HCT116 (cell line): ENCODE data around the gene EIF3I. TPM values are rescaled to one million over a fixed set of nuclear protein-coding genes. Genes with fewer than 3 reads are reported as not detected.

Experiments
- ATAC-seq: fragments of 200-7000 bp; cut with Tn5 transposase; 2 replicates; pipeline ENCODE4 v1.9.1; 2020; ENCODE audit warnings: mild to moderate bottlenecking, moderate library complexity
- BruUV-seq: library from RNA; stranded (reverse); fragments of 400-500 nt; replicated peaks from 2 replicates; lab custom pipeline; 2021; lab: Mats Ljungman, UMichigan
- CTCF ChIA-PET: fragments of 300-600 bp; sonication (Branson Sonifier 250); formaldehyde crosslinking; loops from one replicate; lab custom pipeline; 2021; ENCODE audit warnings: antibody characterized with exemption; lab: Charles Lee
- POLR2A ChIA-PET: fragments of 300-600, 350-600 bp; sonication (Branson Sonifier 250); formaldehyde crosslinking; loops from one replicate; lab custom pipeline; 2021; ENCODE audit warnings: antibody characterized with exemption; lab: Charles Lee
- RAD21 ChIA-PET, 2 experiments: fragments of 300-600 bp; sonication (Branson Sonifier 250); formaldehyde crosslinking; loops; one replicate each; lab custom pipeline; 2023; ENCODE audit warnings: low total read pairs in 2 of 2; ENCODE audit not compliant: uncharacterized antibody in 2 of 2, unreplicated experiment in 2 of 2, low non-redundant PET in 1 of 2; lab: Charles Lee
- DNase-seq: peaks from one replicate; pipeline ENCODE4 v3.0.0-alpha.2; 2010; ENCODE audit warnings: low read depth, low spot score
- H2AFZ ChIP-seq: fragments of 200-600 bp; shearing (Covaris generic), sonication (generic); 2 replicates; pipeline ENCODE4 v1.6.1; 2017; ENCODE audit warnings: low read depth, mixed run types, mixed read lengths, antibody characterized with exemption, low read length; ENCODE audit not compliant: poor library complexity, severe bottlenecking
- H3K27ac ChIP-seq: 2 replicates; pipeline ENCODE4 v1.5.1; 2012; ENCODE audit warnings: low read depth, low read length
- H3K27me3 ChIP-seq: fragments of 200-600 bp; sonication (generic); 2 replicates; pipeline ENCODE4 v1.6.1; 2016; ENCODE audit warnings: mixed run types, low read length, mixed read lengths; ENCODE audit not compliant: insufficient read depth
- H3K36me3 ChIP-seq, 2 experiments: fragments of 200-500 bp in 1 of 2; fragments of 200-600 bp in 1 of 2; sonication (Bioruptor generic) in 1 of 2; sonication (generic) in 1 of 2; 2 replicates each; pipeline versions ENCODE4 v1.5.1 to v1.6.1; 2014 to 2016; ENCODE audit warnings: low read length in 2 of 2, inconsistent platforms in 1 of 2, mixed read lengths in 1 of 2, mixed run types in 1 of 2; ENCODE audit not compliant: insufficient read depth in 2 of 2, control insufficient read depth in 1 of 2
- H3K4me1 ChIP-seq, 2 experiments: fragments of 200-600 bp in 1 of 2; sonication (generic) in 1 of 2; 2 replicates each; pipeline versions ENCODE4 v1.5.1 to v1.6.1; 2012 to 2017; ENCODE audit warnings: low read length in 2 of 2, inconsistent platforms in 1 of 2, mild to moderate bottlenecking in 1 of 2, mixed read lengths in 1 of 2, mixed run types in 1 of 2, moderate library complexity in 1 of 2; ENCODE audit not compliant: insufficient read depth in 2 of 2, control insufficient read depth in 1 of 2
- H3K4me2 ChIP-seq: fragments of 200-600 bp; sonication (generic); 2 replicates; pipeline ENCODE4 v1.6.1; 2017; ENCODE audit warnings: mixed run types, low read length, mixed read lengths
- H3K4me3 ChIP-seq, 2 experiments: fragments of 200-600 bp in 1 of 2; sonication (generic) in 1 of 2; replicated peaks in 1 of 2; 2 replicates each; pipeline ENCODE4 v1.5.1; 2011 to 2016; ENCODE audit warnings: low read length in 2 of 2, control low read depth in 1 of 2, low read depth in 1 of 2, mild to moderate bottlenecking in 1 of 2, mixed read lengths in 1 of 2, mixed run types in 1 of 2
- H3K79me2 ChIP-seq: fragments of 200-600 bp; sonication (generic); 2 replicates; pipeline ENCODE4 v1.6.1; 2017; ENCODE audit warnings: mild to moderate bottlenecking, mixed run types, low read length, moderate library complexity, mixed read lengths; ENCODE audit not compliant: insufficient read depth
- H3K9ac ChIP-seq: fragments of 200-600 bp; sonication (generic); 2 replicates; pipeline ENCODE4 v1.6.1; 2016; ENCODE audit warnings: low read length, mixed read lengths
- H3K9me2 ChIP-seq: fragments of 200-600 bp; sonication (generic), shearing (Covaris generic); 2 replicates; pipeline ENCODE4 v1.6.1; 2017; ENCODE audit warnings: mixed run types, mild to moderate bottlenecking, moderate library complexity; ENCODE audit not compliant: insufficient read depth
- H3K9me3 ChIP-seq, 2 experiments: fragments of 200-500 bp in 1 of 2; fragments of 200-600 bp in 1 of 2; sonication (Bioruptor generic) in 1 of 2; sonication (generic) in 1 of 2; 2 replicates each; pipeline ENCODE4 v1.6.1; 2014 to 2017; ENCODE audit warnings: low read length in 2 of 2, mixed read lengths in 2 of 2, inconsistent platforms in 1 of 2, low read depth in 1 of 2, mild to moderate bottlenecking in 1 of 2, mixed run types in 1 of 2, moderate library complexity in 1 of 2; ENCODE audit not compliant: control insufficient read depth in 1 of 2, insufficient read depth in 1 of 2
- H4K20me1 ChIP-seq: fragments of 200-600 bp; sonication (generic), shearing (Covaris generic); 2 replicates; pipeline ENCODE4 v1.6.1; 2017; ENCODE audit warnings: mixed run types, mild to moderate bottlenecking, moderate library complexity; ENCODE audit not compliant: insufficient read depth
- CBX3 ChIP-seq: IDR thresholded peaks from 2 replicates; pipeline ENCODE4 v1.6.1; 2012; ENCODE audit warnings: low read depth
- ELF1 ChIP-seq: IDR thresholded peaks from 2 replicates; pipeline ENCODE4 v1.6.1; 2012; ENCODE audit warnings: low read depth, borderline replicate concordance
- REST ChIP-seq: IDR thresholded peaks from 2 replicates; pipeline ENCODE4 v1.6.1; 2012; ENCODE audit warnings: low read depth
- intact Hi-C: fragments of 100-400 bp; cut with micrococcal nuclease; formaldehyde crosslinking; loops from 2 replicates; pipeline ENCODE4 v1.10.0; 2022
- total RNA-seq: library from RNA; stranded (reverse); gene quantifications from one replicate; pipeline ENCODE4 v1.2.1, GENCODE V29; 2021; ENCODE audit not compliant: unreplicated experiment

EIF3I gene
- total RNA-seq, 1 experiment from 2014 or later = 323 TPM

GRCh38 chr1:32242341-32242851 lies 20.2 kb downstream of the EIF3I start:
- BruUV-seq = no TSS peak
- Histone ChIP-seq H4K20me1 (no peaks in the 10 kb centered on the region), H3K9ac (no peak overlapping the region), H3K27ac (peak overlapping the region; percentile 24; the same call in 1 of the 2 replicates), H3K79me2 (no peaks in the 10 kb centered on the region), H3K36me3 (no peaks in the 10 kb centered on the region), H2AFZ (no peak overlapping the region), H3K9me2 (no peaks in the 10 kb centered on the region), H3K4me2 (peak overlapping the region; percentile 57), H3K4me3 (no peak overlapping the region), H3K9me3 (no peaks in the 10 kb centered on the region), H3K4me1 (peaks cover 20 to 34% of the 10 kb centered on the region in 2 experiments), H3K27me3 (no peaks in the 10 kb centered on the region)
- POLR2A ChIA-PET = interaction anchor here (0.6 to 0.7 kb wide), 2 partner anchors 24 to 94 kb away, joined by 3 read pairs; no protein-coding TSS in a partner anchor
- RAD21 ChIA-PET = interaction anchor here in 1 of 2 experiments (0.7 to 1.7 kb wide), 2 partner anchors 94 to 279 kb away, joined by 3 to 4 read pairs; partner anchors contain the start of gene MARCKSL1
- ATAC-seq (no peak), DNase-seq (no peak)
- intact Hi-C loops = no loop called here
- CTCF ChIA-PET = interaction anchor here (1.1 kb wide), 1 partner anchor 8 kb away, joined by 3 read pairs; no protein-coding TSS in a partner anchor
- 0 out of 2 replicates have a peak, but pooled peaks have one; percentile 10 for TF ChIP-seq CBX3
- no peak for TF ChIP-seq REST

- RAD21 ChIA-PET = no interaction called here
- ATAC-seq (no peak), DNase-seq (no peak)
- BruUV-seq = no TSS peak
- Histone ChIP-seq H3K4me2 (peak within 1 kb of the TSS; percentile 54), H3K27me3 (no peaks in the 10 kb centered on the region), H3K4me3 (no peak within 1 kb of the TSS), H2AFZ (peak within 1 kb of the TSS; percentile 80), H4K20me1 (no peaks in the 10 kb centered on the region), H3K36me3 (no peaks in the 10 kb centered on the region), H3K9ac (no peak within 1 kb of the TSS), H3K27ac (no peak within 1 kb of the TSS; the same call in 1 of the 2 replicates), H3K9me2 (no peaks in the 10 kb centered on the region), H3K9me3 (no peaks in the 10 kb centered on the region), H3K79me2 (no peaks in the 10 kb centered on the region), H3K4me1 (peaks cover 12 to 25% of the 10 kb centered on the region in 2 experiments)
- TF ChIP-seq ELF1 = no peak
- intact Hi-C loops = no loop called here
- CTCF ChIA-PET = interaction anchor here (1.2 kb wide), 1 partner anchor 19 kb away, joined by 3 read pairs; no protein-coding TSS in a partner anchor
- POLR2A ChIA-PET = no interaction called here
Observed at GRCh38 chr1:32246888-32247273, 24.7 kb downstream of the EIF3I start, which contains the start of gene FAM167B. TSS of gene FAM167B (plus strand) at chr1:32247222. CDS start at chr1:32247422, 200 bp downstream.
